Liver (tissue), 3 donors: ENCODE measurements around the gene ZNF366.

ENCODE experiments used
- ATF3 ChIP-seq: IDR thresholded peaks from 2 replicates; pipeline ENCODE4 v1.6.1; 2016; ENCODE audit warnings: antibody characterized with exemption
- CTCF ChIP-seq: fragments of 150-350 bp; IDR thresholded peaks from 2 replicates; pipeline ENCODE4 v1.5.1; 2017; ENCODE audit warnings: improper control_type of control experiment, low read depth, low read length; ENCODE audit not compliant: missing input control
- donor health status: healthy.
- donor health status: healthy.

- no peak for TF ChIP-seq CTCF
- no peak for TF ChIP-seq ATF3
Measured at GRCh38 chr5:72402381-72402890, 104.8 kb downstream of the ZNF366 start.
